K562 (cell line): ENCODE data around the gene PPM1N. TPM values are rescaled to one million over a fixed set of nuclear protein-coding genes. Genes with fewer than 3 reads are reported as not detected.
A peak's percentile ranks its signal among the peaks of the same experiment; 100 is the strongest.

Experiments
- BRF1 ChIP-seq: IDR thresholded peaks from 3 replicates; pipeline ENCODE4 v1.6.1; 2011; ENCODE audit warnings: borderline replicate concordance, mild to moderate bottlenecking; ENCODE audit not compliant: insufficient read length; ENCODE audit errors: extremely low read depth
- JUN ChIP-seq, 2 experiments: sonication (generic) in 1 of 2; formaldehyde crosslinking in 1 of 2; IDR thresholded peaks; 2 replicates each; pipeline versions ENCODE4 v1.6.1 to v1.8.0; 2012 to 2022; ENCODE audit warnings: borderline replicate concordance in 2 of 2, mild to moderate bottlenecking in 2 of 2, improper control_type of control experiment in 1 of 2, low read depth in 1 of 2, low read length in 1 of 2, missing genetic modification reagents in 1 of 2
- RERE ChIP-seq: sonication (generic); formaldehyde crosslinking; IDR thresholded peaks from 2 replicates; pipeline ENCODE4 v1.8.0; 2023; ENCODE audit warnings: missing genetic modification reagents, mild to moderate bottlenecking, borderline replicate concordance
- REST ChIP-seq, 2 experiments: fragments of 450-650 bp; formaldehyde crosslinking in 1 of 2; IDR thresholded peaks; 2 replicates each; pipeline versions ENCODE4 v1.4.0 to v1.6.1; 2014 to 2020; ENCODE audit warnings: mild to moderate bottlenecking in 2 of 2, borderline replicate concordance in 1 of 2, low read depth in 1 of 2
- TAF1 ChIP-seq: IDR thresholded peaks from 2 replicates; pipeline ENCODE4 v1.6.1; 2011; ENCODE audit warnings: mild to moderate bottlenecking, low read length, moderate library complexity; ENCODE audit not compliant: insufficient read depth, control insufficient read depth, severe bottlenecking; ENCODE audit errors: extremely low read depth
- ZNF395 ChIP-seq: fragments of 200-800 bp; sonication (Bioruptor generic); IDR thresholded peaks from 2 replicates; pipeline ENCODE4 v1.6.1; 2017; ENCODE audit warnings: missing genetic modification characterization, missing compliant biosample characterization
- polyA plus RNA-seq, 8 experiments: library from polyadenylated mRNA; depleted of rRNA in 4 of 8; stranded (reverse) in 5 of 8; unstranded in 3 of 8; fragments of >200 nt; fragmentation: Nextera tagmentation in 2 of 8; fragmentation: Illumina TruSeq in 1 of 8; extraction: Ambion mirVana in 2 of 8; extraction: Trizol in 1 of 8; gene quantifications; 2 replicates each; pipeline versions ENCODE4 v1.2.1 to v1.2.3, GENCODE V29; 2011 to 2014; ENCODE audit warnings: inconsistent platforms in 1 of 8, missing spikeins in 1 of 8
- total RNA-seq, 7 experiments: library from RNA; depleted of rRNA in 6 of 7; stranded (reverse); fragments of >200 nt in 6 of 7; fragmentation: Illumina TruSeq in 2 of 7; extraction: Trizol in 2 of 7; gene quantifications; 2 replicates each; pipeline versions ENCODE4 v1.2.1 to v1.2.3, GENCODE V29; 2011 to 2021; ENCODE audit warnings: low replicate concordance in 1 of 7
- TF ChIP-seq, protein P1 (sequence below): fragments of 450-650 bp; formaldehyde crosslinking; IDR thresholded peaks from 2 replicates; pipeline ENCODE4 v1.4.0; 2022; ENCODE audit warnings: mild to moderate bottlenecking, moderate library complexity

Gene PPM1N
- total and polyA plus RNA-seq, 9 of the 15 experiments (the other 6 are each of a cell fraction or from before 2014, with no cell fraction given) = 4.5 to 15.6 (median 8.7) TPM

DNA sequence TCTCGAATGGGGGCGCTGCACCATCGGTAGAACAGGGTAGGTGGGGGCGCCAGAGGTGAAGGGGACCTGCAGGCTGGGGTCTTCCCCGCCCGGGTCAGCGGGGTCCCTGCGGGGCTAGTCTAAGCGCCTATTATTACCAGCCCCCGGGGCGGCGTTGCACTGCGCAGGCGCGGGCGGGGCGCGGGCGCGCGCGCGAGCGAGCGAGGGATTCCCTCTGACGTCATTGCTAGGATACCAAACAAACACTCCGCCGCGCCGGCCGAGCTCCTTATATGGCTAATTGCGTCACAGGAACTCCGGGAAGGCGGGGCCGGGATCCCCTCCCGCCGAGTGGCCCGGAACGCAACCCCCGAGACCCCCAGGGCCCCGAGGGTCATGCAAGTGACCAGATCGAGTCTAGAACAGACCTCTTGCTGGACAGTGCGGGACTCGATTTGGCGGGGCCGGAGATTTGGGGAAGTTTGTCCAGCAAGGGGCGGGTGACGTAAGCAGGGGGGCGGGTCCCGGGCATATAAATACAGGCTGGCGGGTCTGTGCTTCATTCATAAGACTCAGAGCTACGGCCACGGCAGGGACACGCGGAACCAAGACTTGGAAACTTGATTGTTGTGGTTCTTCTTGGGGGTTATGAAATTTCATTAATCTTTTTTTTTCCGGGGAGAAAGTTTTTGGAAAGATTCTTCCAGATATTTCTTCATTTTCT is 30.6 kb upstream of the PPM1N start, which contains the start of gene FOSB (continued):
- TF ChIP-seq ZNF395 (CRISPR knock-in tag) (0 out of 2 replicates have a peak, but pooled peaks have one; percentile 11), BRF1 (no peak), RERE (CRISPR knock-in tag) (no peak), JUN (IDR thresholded peaks at IDR 0.05; ENCODE audit: borderline replicate concordance, low read depth, low read length) (peak; percentile 84), JUN (CRISPR knock-in tag; IDR thresholded peaks at IDR 0.05; ENCODE audit: borderline replicate concordance) (no peak), TAF1 (peak; percentile 84), REST (IDR thresholded peaks at IDR 0.05; ENCODE audit: borderline replicate concordance) (no peak), REST (CRISPR knock-in tag; IDR thresholded peaks at IDR 0.05; ENCODE audit: low read depth) (peak; percentile 40; the same call in 1 of the 2 replicates)
- TF ChIP-seq, protein P1, sequence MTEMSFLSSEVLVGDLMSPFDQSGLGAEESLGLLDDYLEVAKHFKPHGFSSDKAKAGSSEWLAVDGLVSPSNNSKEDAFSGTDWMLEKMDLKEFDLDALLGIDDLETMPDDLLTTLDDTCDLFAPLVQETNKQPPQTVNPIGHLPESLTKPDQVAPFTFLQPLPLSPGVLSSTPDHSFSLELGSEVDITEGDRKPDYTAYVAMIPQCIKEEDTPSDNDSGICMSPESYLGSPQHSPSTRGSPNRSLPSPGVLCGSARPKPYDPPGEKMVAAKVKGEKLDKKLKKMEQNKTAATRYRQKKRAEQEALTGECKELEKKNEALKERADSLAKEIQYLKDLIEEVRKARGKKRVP (CRISPR knock-in tag) = no peak
